Measurements from ENCODE around the gene POLR2L. TPM values are rescaled to one million over a fixed set of nuclear protein-coding genes. Genes with fewer than 3 reads are reported as not detected.

The POLR2L gene
- total and polyA plus RNA-seq, 9 donors = 4.9 to 89.3 (median 62.7) TPM

- Histone ChIP-seq H3K27ac (no peak overlapping the region), H3K4me3 (no peak overlapping the region), H3K4me1 (ENCODE audit: insufficient read depth) (peaks cover 20% of the 10 kb centered on the region), H3K36me3 (no peaks in the 10 kb centered on the region), H3K27me3 (no peaks in the 10 kb centered on the region), H3K9me3 (no peaks in the 10 kb centered on the region)
- TF ChIP-seq CTCF (IDR thresholded peaks at IDR 0.05) (no peak), EP300 (IDR thresholded peaks at IDR 0.05) (no peak), POLR2A (IDR thresholded peaks at IDR 0.05) (no peak)
- 91 to 92% (median 91%) methylated on average over 25 to 27 of the region's 27 CpGs for WGBS, 3 donors
- no peak for DNase-seq
- intact Hi-C loops (cut with DNase I) = loop anchor here in 2 of 4 donors (10.0 kb wide), 2 partner anchors 151 to 201 kb away; no protein-coding TSS in a partner anchor
Measured at GRCh38 chr11:853682-854448, 11.5 kb upstream of the POLR2L start.

GRCh38 chr11:852762-853161 is 10.4 kb upstream of the POLR2L start:
- Histone ChIP-seq H3K27ac (no peak overlapping the region), H3K4me1 (ENCODE audit: insufficient read depth) (peaks cover 17% of the 10 kb centered on the region), H3K27me3 (no peaks in the 10 kb centered on the region), H3K4me3 (no peak overlapping the region), H3K9me3 (no peaks in the 10 kb centered on the region), H3K36me3 (no peaks in the 10 kb centered on the region)
- DNase-seq = no peak
- intact Hi-C loops (cut with DNase I) = loop anchor here in 2 of 4 donors (10.0 kb wide), 2 partner anchors 152 to 202 kb away; no protein-coding TSS in a partner anchor
- TF ChIP-seq POLR2A (IDR thresholded peaks at IDR 0.05) (no peak), CTCF (IDR thresholded peaks at IDR 0.05) (no peak), EP300 (IDR thresholded peaks at IDR 0.05) (no peak)
- 70 to 80% (median 76%) methylated on average over 13 to 15 of the region's 15 CpGs for WGBS, 3 donors

GRCh38 chr11:850775-851763 is 8.7 kb upstream of the POLR2L start:
- H3K9me3 ChIP-seq = no peaks in the 10 kb centered on the region
- H3K27me3 ChIP-seq = no peaks in the 10 kb centered on the region
- no peak for TF ChIP-seq EP300 (IDR thresholded peaks at IDR 0.05)
- no peak for TF ChIP-seq POLR2A (IDR thresholded peaks at IDR 0.05)
- no peak for TF ChIP-seq CTCF (IDR thresholded peaks at IDR 0.05)
- H3K36me3 ChIP-seq = no peaks in the 10 kb centered on the region
- intact Hi-C loops (cut with DNase I) = loop anchor here in 2 of 4 donors (10.0 kb wide), 2 partner anchors 154 to 204 kb away; no protein-coding TSS in a partner anchor
- H3K4me3 ChIP-seq = no peak overlapping the region
- DNase-seq = peak in 3 of 5 donors; percentile 53 to 76 (median 73)
- H3K4me1 ChIP-seq (ENCODE audit: insufficient read depth) = peaks cover 17% of the 10 kb centered on the region
- peak overlapping the region in 1 of 2 donors; percentile 37 for H3K27ac ChIP-seq
- 32 to 63% (median 57%) methylated on average over 20 to 28 of the region's 28 CpGs for WGBS, 3 donors

Measured in ovary (tissue), 9 donors.